Fibroblast of the aortic adventitia (primary cell): ENCODE data around the gene EVC2. TPM values are rescaled to one million over a fixed set of nuclear protein-coding genes. Genes with fewer than 3 reads are reported as not detected.
"Not testable (repeated sequence)": the region's sequence is repeated elsewhere in the genome, so short reads cannot be mapped to it uniquely, and the experiment has no call there.

Source experiments
- DNase-seq: peaks from one replicate; pipeline ENCODE4 v3.0.0-alpha.2; 2010; ENCODE audit warnings: low read depth
- H3K4me3 ChIP-seq: 2 replicates; pipeline ENCODE4 v1.5.1; 2011; ENCODE audit warnings: low read depth, mild to moderate bottlenecking, control low read depth, low read length, moderate library complexity
- total RNA-seq: library from RNA; depleted of rRNA; stranded (reverse); fragments of >200 nt; gene quantifications from 2 replicates; pipeline ENCODE4 v1.2.3, GENCODE V29; 2012; ENCODE audit warnings: low replicate concordance
- TF ChIP-seq, protein P1 (sequence below): IDR thresholded peaks from 2 replicates; pipeline ENCODE4 v1.5.1; 2011; ENCODE audit warnings: mild to moderate bottlenecking, low read length, control low read depth, inconsistent platforms; ENCODE audit not compliant: insufficient read depth

EVC2 gene
- total RNA-seq, 1 donor, result 15.5 TPM

DNA sequence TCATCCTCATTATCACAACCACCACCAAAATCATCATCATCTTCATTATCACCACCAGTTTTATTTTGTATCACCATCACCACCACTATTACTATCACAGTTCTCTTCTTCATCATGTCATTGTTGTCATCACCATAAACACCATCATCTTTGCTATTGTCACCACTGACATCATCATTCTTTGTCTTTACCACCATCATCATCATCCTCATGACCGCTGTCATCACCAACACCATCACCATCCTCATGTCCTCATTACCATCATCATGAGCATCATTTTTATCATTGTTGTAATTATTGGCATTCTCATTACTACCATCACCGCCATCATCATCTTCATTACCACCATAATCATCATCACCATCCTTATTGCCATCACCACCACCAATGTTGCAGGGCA, 34.0 kb upstream of the EVC2 start:
- DNase-seq, result no peak
- TF ChIP-seq, protein P1, sequence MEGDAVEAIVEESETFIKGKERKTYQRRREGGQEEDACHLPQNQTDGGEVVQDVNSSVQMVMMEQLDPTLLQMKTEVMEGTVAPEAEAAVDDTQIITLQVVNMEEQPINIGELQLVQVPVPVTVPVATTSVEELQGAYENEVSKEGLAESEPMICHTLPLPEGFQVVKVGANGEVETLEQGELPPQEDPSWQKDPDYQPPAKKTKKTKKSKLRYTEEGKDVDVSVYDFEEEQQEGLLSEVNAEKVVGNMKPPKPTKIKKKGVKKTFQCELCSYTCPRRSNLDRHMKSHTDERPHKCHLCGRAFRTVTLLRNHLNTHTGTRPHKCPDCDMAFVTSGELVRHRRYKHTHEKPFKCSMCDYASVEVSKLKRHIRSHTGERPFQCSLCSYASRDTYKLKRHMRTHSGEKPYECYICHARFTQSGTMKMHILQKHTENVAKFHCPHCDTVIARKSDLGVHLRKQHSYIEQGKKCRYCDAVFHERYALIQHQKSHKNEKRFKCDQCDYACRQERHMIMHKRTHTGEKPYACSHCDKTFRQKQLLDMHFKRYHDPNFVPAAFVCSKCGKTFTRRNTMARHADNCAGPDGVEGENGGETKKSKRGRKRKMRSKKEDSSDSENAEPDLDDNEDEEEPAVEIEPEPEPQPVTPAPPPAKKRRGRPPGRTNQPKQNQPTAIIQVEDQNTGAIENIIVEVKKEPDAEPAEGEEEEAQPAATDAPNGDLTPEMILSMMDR, result no peak

DNA sequence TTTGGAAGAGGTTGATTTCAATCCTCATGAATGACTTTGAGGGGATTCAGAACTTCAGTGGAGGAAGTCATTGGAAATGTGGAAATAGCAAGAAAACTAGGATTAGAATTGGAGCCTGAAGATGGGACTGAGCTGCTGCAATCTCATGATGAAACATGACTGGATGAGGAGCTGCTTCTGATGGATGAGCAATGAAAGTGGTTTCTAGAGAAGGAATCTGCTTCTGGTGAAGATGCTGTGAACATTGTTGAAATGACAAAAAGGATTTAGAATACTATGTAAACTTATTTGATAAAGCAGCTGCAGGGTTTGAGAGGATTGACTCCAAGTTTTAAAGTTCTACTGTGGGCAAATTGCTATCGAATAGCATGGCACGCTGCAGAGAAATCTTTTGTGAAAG, 29.7 kb upstream of the EVC2 start:
- TF ChIP-seq, protein P1, result no peak
- no peak overlapping the region for H3K4me3 ChIP-seq
- DNase-seq, result no peak

More for the DNA sequence above, 34.0 kb upstream of the EVC2 start:
- no peak overlapping the region for H3K4me3 ChIP-seq

DNA sequence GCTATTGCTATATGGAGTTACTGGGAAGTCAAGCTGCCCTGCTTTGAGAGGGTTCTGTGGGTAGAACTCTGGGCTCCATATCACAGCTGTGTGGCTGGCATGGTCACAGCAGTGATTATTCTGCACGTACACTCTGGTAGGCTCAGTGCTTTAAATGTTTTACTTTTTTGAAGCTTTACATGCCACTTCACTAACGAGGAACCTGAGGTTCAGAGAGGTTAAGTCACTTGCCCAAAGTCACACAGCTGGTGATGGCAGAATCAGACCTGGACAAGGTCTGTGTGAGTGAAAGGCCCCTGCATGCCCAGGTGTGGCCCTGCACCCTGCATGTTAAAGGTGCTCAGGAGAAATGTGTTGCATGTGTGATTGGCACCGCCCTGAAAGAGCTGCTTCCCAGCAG, 27.1 kb upstream of the EVC2 start:
- H3K4me3 ChIP-seq, result no peak overlapping the region
- TF ChIP-seq, protein P1, result no peak
- no peak for DNase-seq

DNA sequence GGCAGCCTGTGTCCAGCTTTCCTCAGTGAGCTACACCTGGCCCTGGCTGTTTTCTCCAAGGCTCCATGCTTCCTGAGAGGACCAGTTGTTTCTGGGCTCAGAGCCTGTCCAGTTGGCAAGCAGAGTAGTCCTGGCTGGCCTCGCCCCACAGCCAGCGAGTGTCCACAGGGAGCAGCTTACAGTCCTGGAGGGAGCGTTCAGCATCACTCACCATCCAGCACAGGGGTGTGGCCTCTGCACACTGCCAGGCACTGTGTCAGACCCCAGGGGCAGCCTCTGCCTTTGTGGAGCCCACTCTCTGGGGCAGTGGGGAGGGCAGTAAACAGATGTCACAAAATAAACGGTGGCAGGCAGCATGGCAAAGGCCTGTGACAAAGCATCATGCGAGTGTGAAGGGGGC, 26.5 kb upstream of the EVC2 start:
- TF ChIP-seq, protein P1, result no peak
- no peak overlapping the region for H3K4me3 ChIP-seq
- DNase-seq, result peak; percentile 67

DNA sequence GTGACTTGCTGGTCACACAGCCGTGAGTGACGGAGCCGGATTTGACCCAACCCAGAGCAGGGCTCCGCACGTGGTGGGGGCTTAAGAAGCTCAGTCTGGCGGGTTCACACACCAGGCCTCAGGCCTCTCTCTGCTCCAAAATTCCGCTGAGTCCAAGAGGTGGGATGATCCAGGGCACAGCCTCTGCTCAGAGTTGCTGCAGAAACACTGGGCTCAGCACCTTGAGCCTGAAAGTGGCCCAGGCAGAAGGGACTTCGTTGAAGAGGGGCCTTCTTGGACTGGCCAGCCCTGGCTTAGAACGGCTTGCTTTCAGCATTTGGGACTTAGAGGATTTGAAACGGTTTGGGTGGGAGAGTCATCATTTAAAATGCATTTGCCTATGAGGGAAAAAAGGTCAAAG, 23.8 kb upstream of the EVC2 start:
- H3K4me3 ChIP-seq, result no peak overlapping the region
- DNase-seq, result no peak
- TF ChIP-seq, protein P1, result no peak

DNA sequence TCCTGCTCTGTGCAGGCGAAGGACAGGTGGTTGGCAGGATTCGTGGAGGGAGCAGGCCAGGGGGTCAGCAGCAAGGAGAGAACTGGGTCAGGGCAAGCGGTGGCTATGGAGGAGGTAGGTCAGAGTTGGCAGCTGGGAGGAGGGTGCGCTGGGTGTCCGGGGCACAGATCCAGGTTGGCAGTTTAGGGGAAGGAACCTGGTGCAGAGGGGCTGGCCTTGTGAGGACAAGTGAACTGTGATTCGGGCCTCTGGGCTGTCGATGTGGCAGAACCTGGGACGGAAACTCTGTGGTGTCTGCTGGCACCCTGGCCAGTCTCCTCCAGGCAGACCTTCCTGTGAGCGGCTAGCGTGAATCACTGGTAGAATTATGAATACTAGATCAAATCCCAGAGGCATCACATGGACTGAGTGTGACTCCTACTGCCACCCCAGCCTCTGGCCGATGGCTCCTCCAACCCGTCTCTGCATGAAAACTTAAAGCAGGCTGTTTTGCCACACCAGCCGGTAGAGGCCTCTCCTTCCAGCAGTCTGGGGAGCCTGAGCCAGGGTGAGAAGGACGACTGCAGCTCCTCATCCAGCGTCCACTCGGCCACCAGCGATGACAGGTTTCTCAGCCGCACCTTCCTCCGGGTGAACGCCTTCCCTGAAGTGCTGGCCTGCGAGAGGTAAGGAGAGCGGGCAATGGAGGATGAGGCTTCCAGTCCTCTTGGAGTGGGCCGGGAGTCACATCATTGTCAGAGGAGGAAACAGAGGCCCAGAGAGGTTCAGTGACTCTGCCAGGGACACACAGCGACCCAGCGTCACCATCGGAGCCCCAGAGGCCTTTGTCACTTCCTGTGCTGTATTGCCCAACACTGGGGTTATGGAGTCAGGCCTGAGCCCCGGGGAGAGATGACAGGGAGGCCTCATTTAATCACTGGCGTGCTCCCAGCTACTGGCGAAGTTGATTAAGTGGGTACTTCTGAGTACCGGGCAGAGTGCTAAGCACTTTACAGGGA, 22.9 kb upstream of the EVC2 start:
- H3K4me3 ChIP-seq, result no peak overlapping the region
- TF ChIP-seq, protein P1, result no peak
- DNase-seq, result no peak

DNA sequence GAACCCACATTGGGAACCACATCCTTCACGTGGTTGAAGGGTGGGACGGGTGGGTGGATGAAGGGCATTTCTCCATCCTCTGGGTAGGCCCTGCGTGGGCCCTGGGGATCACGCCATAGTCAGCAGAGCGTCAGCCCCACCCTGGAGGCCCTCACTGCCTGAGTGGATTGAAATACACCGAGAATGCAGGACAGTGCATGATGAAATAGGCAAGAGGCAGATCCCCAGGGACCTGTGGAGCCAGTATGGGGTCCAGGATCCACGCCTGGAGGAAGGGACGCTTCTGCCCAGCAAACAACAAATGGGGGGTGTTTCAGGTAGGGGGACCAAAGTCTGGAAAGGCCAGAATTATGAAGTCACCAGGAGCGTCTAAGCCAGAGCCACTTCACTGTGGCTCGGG, 22.1 kb upstream of the EVC2 start:
- DNase-seq, result no peak
- H3K4me3 ChIP-seq, result no peak overlapping the region
- TF ChIP-seq, protein P1, result no peak

DNA sequence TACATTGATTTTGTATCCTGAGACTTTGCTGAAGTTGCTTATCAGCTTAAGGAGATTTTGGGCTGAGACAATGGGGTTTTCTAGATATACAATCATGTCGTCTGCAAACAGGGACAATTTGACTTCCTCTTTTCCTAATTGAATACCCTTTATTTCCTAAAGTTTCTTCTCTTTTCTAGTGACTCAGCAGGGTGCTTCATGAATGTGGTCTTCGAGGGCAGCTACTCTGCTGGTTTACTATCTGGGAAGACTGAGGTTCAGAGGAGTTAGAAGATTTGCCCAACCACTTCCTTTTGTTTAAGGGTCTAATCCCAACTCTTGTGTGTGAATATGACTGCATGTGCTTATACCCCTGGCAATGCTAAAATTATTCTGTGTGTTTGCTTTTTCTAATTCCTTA, 20.1 kb upstream of the EVC2 start:
- not testable (repeated sequence) for DNase-seq, H3K4me3 ChIP-seq
